GM12874 (cell line): Measurements from ENCODE around the gene IGBP1.

Experiments
- CTCF ChIP-seq: IDR thresholded peaks from 2 replicates; pipeline ENCODE4 v1.5.1; 2011; ENCODE audit warnings: low read depth, mild to moderate bottlenecking, control low read depth, low read length, moderate library complexity; ENCODE audit not compliant: insufficient read depth

Gene IGBP1

DNA sequence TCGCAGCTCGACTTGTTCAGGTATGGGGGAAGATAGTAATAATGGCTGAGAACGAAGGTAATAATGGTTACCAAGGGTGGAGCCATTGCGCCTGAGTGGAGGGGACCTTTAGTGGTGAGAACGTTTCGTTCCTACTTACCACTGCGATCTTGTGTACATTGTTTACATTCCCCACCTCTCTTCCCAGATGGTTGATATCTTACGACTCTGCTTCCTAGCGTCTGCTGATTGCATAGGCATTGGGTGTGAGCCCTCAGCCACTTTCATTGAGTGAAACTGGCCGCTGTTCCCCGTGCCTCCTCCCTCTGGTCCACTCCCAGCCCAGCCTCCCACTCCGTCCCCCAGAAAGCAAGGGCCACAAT is 850 bp downstream of the IGBP1 start:
- TF ChIP-seq CTCF, result no peak

- TF ChIP-seq CTCF, result no peak
Observed at GRCh38 chrX:70138622-70139021, 5.4 kb downstream of the IGBP1 start.

GRCh38 chrX:70139736-70140135 is 6.5 kb downstream of the IGBP1 start:
- TF ChIP-seq CTCF, result no peak

GRCh38 chrX:70141373-70141772 is 8.1 kb downstream of the IGBP1 start:
- no peak for TF ChIP-seq CTCF

DNA sequence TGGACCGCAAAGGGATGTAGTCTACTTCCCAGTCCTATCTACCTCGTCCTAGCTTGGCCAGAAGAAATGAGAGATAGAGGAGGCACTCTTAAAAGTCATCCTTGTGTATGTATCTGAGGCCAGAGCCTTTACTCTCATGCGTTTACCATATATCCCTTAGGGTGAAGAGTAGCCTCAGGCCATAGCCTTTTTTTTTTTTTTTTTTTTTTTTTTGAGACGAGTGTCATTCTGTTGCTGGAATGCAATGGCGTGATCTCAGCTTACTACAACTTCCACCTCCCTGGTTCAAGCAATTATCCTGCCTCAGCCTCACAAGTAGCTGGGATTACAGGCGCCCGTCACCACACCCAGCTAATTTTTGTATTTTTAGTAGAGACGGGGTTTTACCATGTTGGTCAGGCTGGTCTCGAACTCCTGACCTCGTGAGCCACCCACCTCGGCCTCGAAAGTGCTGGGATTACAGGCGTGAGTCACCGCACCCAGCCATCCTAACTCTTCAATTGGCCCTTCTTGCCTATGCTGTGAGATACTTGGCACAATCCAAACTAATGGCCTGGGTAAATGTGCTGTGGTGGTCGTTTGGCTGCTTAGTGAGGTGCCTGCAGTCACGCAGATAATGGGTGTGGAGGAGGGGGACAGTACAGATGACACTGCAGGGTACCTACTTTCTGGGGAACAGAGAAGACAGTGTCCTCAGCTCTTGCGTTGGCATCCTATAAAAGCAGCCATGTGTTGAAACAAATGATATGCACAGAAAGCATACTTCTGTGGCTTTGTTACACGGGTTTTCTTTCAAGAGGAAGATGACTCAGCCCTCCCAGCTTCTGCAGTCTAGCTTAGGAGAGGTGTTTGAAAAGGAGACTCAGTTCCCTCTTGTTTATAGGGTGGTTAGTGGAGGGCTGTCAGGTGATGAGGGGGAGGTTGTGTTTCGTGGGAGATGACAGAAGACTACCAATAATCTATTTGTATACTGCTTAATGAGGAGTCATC is 33.6 kb downstream of the IGBP1 start:
- TF ChIP-seq CTCF, result no peak

DNA sequence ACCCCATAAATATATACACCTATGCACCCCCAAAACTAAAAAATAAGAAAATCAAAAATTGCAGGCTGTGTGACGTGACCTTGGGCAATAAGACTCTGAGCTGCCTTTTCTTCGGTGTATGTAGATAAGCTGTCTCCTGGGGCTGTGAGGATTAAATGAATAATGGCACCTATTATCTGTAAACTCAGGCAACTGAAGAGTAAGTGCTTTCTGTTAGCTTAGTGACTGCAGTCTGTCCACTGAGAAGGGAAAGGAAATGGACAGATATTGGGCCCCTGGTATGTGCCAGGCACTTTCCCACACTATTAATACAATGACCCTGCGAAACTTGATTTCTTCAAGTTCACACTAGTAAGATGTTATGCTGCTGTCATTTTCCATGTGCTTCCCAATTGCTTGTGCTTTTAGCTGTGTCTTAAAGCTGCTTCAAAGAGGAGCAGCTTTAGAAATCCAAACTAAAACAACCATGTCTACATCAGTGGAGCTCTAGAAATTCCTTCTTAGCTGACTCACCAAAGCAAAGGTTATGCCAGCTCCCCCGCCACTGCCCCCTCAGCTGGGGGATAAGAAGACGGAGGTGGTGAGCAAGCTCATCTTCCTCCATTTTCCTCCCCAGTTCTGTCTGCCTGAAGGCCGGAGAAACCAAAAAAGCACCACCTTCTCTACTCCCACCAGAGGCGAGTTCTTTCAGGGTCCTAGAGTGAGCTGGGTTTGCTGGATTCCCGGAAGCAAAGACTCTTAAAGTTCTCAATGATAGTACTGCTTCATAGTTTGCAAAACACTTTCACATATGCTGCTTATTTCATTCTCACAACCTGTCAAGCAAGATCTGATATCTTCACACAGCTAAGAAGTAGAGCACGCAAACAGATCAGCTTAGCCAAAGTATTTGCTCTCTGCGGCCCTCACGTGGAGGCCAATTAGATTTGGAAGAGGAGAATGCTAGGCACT is 35.3 kb downstream of the IGBP1 start:
- TF ChIP-seq CTCF, result no peak

DNA sequence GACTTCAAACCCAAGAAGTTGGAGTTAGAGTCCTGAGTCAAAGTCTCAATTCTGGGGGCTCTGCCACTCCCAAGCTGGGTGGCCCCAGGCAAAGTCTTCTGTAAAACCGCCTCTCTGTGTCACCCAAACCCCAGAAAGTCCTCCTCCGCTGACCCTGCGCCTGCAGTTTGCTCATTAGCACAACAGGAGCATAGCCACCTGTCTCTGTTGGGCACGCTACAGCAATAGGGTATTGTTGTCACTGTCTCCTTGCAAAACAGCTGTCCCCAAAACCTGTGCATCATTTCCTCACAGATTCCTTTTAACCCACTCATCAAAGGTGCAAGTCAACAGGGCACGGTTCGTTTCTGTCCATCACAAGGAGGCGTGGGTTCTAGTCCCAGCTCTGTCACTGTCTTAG is 36.0 kb downstream of the IGBP1 start:
- TF ChIP-seq CTCF, result no peak
